Measurements from ENCODE around the gene COL28A1. TPM values are rescaled to one million over a fixed set of nuclear protein-coding genes. Genes with fewer than 3 reads are reported as not detected.
"Not testable (repeated sequence)": the region's sequence is repeated elsewhere in the genome, so short reads cannot be mapped to it uniquely, and the experiment has no call there.

The COL28A1 gene
- total and polyA plus RNA-seq, 7 experiments from 2014 or later = 0.12 to 0.49 (median 0.38) TPM; not detected in 2

GRCh38 chr7:7489546-7489945 lies 46.1 kb downstream of the COL28A1 start:
- Mint-ChIP-seq H3K9me3 (peaks cover 0 to 28% (median 8%) of the 10 kb centered on the region in 11 donors), H3K27ac (no peak overlapping the region), H3K4me1 (no peaks in the 10 kb centered on the region), H3K4me3 (no peak overlapping the region), H3K27me3 (peaks cover 0 to 7% (median 2%) of the 10 kb centered on the region in 5 donors), H3K36me3 (peaks cover 0 to 11% (median 3%) of the 10 kb centered on the region in 5 donors)
- Histone ChIP-seq H3K9me3 (ENCODE audit: control insufficient read depth in 2 of 3, low read length in 3 of 3) (no peaks in the 10 kb centered on the region), H3K36me3 (ENCODE audit: control insufficient read depth in 2 of 3, insufficient read depth in 3 of 3, low read length in 3 of 3) (no peaks in the 10 kb centered on the region), H3K27ac (ENCODE audit: low read depth, low read length) (no peak overlapping the region), H3K4me1 (ENCODE audit: control insufficient read depth in 2 of 2, insufficient read depth in 2 of 2, low read length in 2 of 2) (no peaks in the 10 kb centered on the region), H3K27me3 (ENCODE audit: control insufficient read depth in 2 of 2, insufficient read depth in 2 of 2, low read length in 2 of 2) (no peaks in the 10 kb centered on the region), H3K4me3 (ENCODE audit: low read length) (no peak overlapping the region)
- DNase-seq (no peak), ATAC-seq (no peak)
- ChIA-PET POLR2A (no interaction called here), CTCF (no interaction called here)
- intact Hi-C loops (cut with micrococcal nuclease) = no loop called here

DNA sequence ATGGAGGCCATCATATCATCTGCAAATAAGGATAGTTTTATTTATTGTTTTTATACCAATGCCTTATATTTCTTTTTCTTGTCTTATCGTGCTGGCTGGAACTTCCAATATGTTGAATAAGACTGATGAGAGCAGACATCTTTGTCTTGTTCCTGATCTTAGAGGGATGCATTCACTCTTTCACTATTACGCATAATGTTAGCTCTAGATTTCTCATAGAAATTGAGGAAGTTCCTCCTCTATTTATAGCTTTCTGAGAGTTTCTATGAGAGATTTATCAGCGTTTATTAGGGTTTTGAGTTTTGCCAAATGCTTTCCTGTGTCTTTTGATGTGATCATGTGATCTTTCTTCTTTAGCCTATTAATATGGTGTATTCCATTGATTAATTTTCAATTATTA lies 49.3 kb downstream of the COL28A1 start:
- H3K27ac Mint-ChIP-seq = no peak overlapping the region
- Histone ChIP-seq H3K27ac (ENCODE audit: low read depth, low read length) (no peak overlapping the region), H3K4me1 (ENCODE audit: control insufficient read depth in 2 of 2, insufficient read depth in 2 of 2, low read length in 2 of 2) (no peaks in the 10 kb centered on the region), H3K36me3 (ENCODE audit: control insufficient read depth in 2 of 3, insufficient read depth in 3 of 3, low read length in 3 of 3) (no peaks in the 10 kb centered on the region), H3K27me3 (ENCODE audit: control insufficient read depth in 2 of 2, insufficient read depth in 2 of 2, low read length in 2 of 2) (no peaks in the 10 kb centered on the region), H3K9me3 (ENCODE audit: control insufficient read depth in 2 of 3, low read length in 3 of 3) (no peaks in the 10 kb centered on the region), H3K4me3 (ENCODE audit: low read length) (no peak overlapping the region)
- H3K4me3 Mint-ChIP-seq = no peak overlapping the region
- peaks cover 0 to 7% (median 5%) of the 10 kb centered on the region in 5 donors for H3K27me3 Mint-ChIP-seq
- POLR2A ChIA-PET = no interaction called here
- intact Hi-C loops (cut with micrococcal nuclease) = no loop called here
- ATAC-seq (no peak), DNase-seq (no peak)
- H3K36me3 Mint-ChIP-seq = peaks cover 0 to 11% (median 3%) of the 10 kb centered on the region in 5 donors
- peaks cover 0 to 39% (median 12%) of the 10 kb centered on the region in 11 donors for H3K9me3 Mint-ChIP-seq
- CTCF ChIA-PET = interaction anchor here (0.7 kb wide), 1 partner anchor 10 kb away, joined by 5 read pairs; no protein-coding TSS in a partner anchor
- no peaks in the 10 kb centered on the region for H3K4me1 Mint-ChIP-seq

GRCh38 chr7:7484072-7484471 lies 51.6 kb downstream of the COL28A1 start:
- Histone ChIP-seq H3K4me3 (ENCODE audit: low read length) (no peak overlapping the region), H3K36me3 (ENCODE audit: control insufficient read depth in 2 of 3, insufficient read depth in 3 of 3, low read length in 3 of 3) (no peaks in the 10 kb centered on the region), H3K4me1 (ENCODE audit: control insufficient read depth in 2 of 2, insufficient read depth in 2 of 2, low read length in 2 of 2) (no peaks in the 10 kb centered on the region), H3K9me3 (ENCODE audit: control insufficient read depth in 2 of 3, low read length in 3 of 3) (no peaks in the 10 kb centered on the region), H3K27me3 (ENCODE audit: control insufficient read depth in 2 of 2, insufficient read depth in 2 of 2, low read length in 2 of 2) (no peaks in the 10 kb centered on the region), H3K27ac (ENCODE audit: low read depth, low read length) (no peak overlapping the region)
- H3K4me1 Mint-ChIP-seq = no peaks in the 10 kb centered on the region
- H3K9me3 Mint-ChIP-seq = peaks cover 0 to 39% (median 12%) of the 10 kb centered on the region in 11 donors
- DNase-seq = no peak
- H3K4me3 Mint-ChIP-seq = no peak overlapping the region
- no peak overlapping the region for H3K27ac Mint-ChIP-seq
- peaks cover 0 to 11% (median 3%) of the 10 kb centered on the region in 5 donors for H3K36me3 Mint-ChIP-seq
- ChIA-PET POLR2A (no interaction called here), CTCF (no interaction called here)
- no peak for ATAC-seq
- intact Hi-C loops (cut with micrococcal nuclease) = no loop called here
- peaks cover 0 to 12% (median 6%) of the 10 kb centered on the region in 5 donors for H3K27me3 Mint-ChIP-seq

DNA sequence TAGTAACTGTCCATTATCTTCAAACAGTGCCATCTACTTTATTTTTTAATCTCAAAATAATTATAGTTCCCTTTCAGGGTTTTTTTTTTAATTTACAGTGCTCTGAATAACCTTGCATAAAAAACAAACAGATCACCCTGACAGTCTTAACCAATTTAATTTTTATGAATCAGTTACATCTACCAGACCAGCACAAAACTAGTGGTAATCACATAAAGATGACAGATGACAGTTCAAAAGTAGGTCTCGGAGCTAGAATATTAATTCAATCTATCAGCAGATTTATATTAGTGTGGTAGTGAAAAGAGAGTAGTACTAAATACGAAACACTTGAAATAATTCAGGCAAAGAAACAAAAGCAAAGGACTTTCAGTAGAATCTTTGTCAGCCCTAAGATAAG lies 53.9 kb downstream of the COL28A1 start:
- Histone ChIP-seq H3K9me3 (ENCODE audit: control insufficient read depth in 2 of 3, low read length in 3 of 3) (no peaks in the 10 kb centered on the region), H3K36me3 (ENCODE audit: control insufficient read depth in 2 of 3, insufficient read depth in 3 of 3, low read length in 3 of 3) (no peaks in the 10 kb centered on the region), H3K4me1 (ENCODE audit: control insufficient read depth in 2 of 2, insufficient read depth in 2 of 2, low read length in 2 of 2) (no peaks in the 10 kb centered on the region), H3K4me3 (ENCODE audit: low read length) (no peak overlapping the region), H3K27ac (ENCODE audit: low read depth, low read length) (no peak overlapping the region), H3K27me3 (ENCODE audit: control insufficient read depth in 2 of 2, insufficient read depth in 2 of 2, low read length in 2 of 2) (no peaks in the 10 kb centered on the region)
- peaks cover 0 to 3% (median 0%) of the 10 kb centered on the region in 5 donors for H3K36me3 Mint-ChIP-seq
- H3K27me3 Mint-ChIP-seq = peaks cover 0 to 12% (median 5%) of the 10 kb centered on the region in 5 donors
- CTCF ChIA-PET = no interaction called here
- DNase-seq (no peak), ATAC-seq (no peak)
- H3K4me1 Mint-ChIP-seq = peaks cover 0 to 2% (median 0%) of the 10 kb centered on the region in 7 donors
- intact Hi-C loops (cut with micrococcal nuclease) = no loop called here
- H3K9me3 Mint-ChIP-seq = peaks cover 0 to 29% (median 6%) of the 10 kb centered on the region in 11 donors
- no peak overlapping the region for H3K4me3 Mint-ChIP-seq
- POLR2A ChIA-PET = no interaction called here
- no peak overlapping the region for H3K27ac Mint-ChIP-seq

DNA sequence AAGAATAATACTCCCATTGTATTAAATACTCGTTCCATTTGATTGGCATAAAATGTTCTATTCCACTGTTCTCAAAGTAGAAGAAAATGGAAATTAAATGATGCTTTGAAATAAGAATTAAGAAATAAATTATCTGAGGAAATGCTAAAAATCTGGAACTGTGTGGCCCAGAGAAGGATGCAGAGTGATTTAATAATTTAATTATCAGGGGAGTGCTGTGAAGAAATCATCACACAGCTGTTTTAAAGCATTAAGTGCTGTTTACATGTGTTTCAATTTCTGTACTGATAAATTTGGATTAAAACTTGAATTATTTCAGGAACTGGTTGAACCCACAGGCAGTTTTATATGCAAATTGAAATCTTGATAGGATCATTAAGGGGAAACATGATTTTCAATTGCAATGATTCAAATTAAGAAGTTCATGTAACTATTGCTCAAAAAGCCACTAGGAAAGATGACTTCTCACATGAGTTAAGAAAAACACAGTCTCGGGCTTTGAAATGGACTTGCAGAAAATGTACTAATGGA lies 56.3 kb downstream of the COL28A1 start:
- intact Hi-C loops (cut with micrococcal nuclease) = no loop called here
- H3K36me3 Mint-ChIP-seq = peaks cover 0 to 3% (median 0%) of the 10 kb centered on the region in 5 donors

GRCh38 chr7:7478569-7478968 lies 57.1 kb downstream of the COL28A1 start:
- no peaks in the 10 kb centered on the region for H3K9me3 ChIP-seq (ENCODE audit: control insufficient read depth in 2 of 3, low read length in 3 of 3)
- intact Hi-C loops (cut with micrococcal nuclease) = no loop called here
- Mint-ChIP-seq H3K4me3 (no peak overlapping the region), H3K36me3 (peaks cover 0 to 3% (median 0%) of the 10 kb centered on the region in 5 donors), H3K27ac (no peak overlapping the region), H3K9me3 (peaks cover 0 to 6% (median 4%) of the 10 kb centered on the region in 11 donors), H3K4me1 (peaks cover 0 to 2% (median 0%) of the 10 kb centered on the region in 7 donors), H3K27me3 (peaks cover 0 to 12% (median 3%) of the 10 kb centered on the region in 5 donors)
- ATAC-seq (no peak), DNase-seq (no peak)
- H3K27ac ChIP-seq (ENCODE audit: low read depth, low read length) = no peak overlapping the region
- no peaks in the 10 kb centered on the region for H3K27me3 ChIP-seq (ENCODE audit: control insufficient read depth in 2 of 2, insufficient read depth in 2 of 2, low read length in 2 of 2)
- no peaks in the 10 kb centered on the region for H3K36me3 ChIP-seq (ENCODE audit: control insufficient read depth in 2 of 3, insufficient read depth in 3 of 3, low read length in 3 of 3)
- CTCF ChIA-PET = no interaction called here
- H3K4me1 ChIP-seq (ENCODE audit: control insufficient read depth in 2 of 2, insufficient read depth in 2 of 2, low read length in 2 of 2) = no peaks in the 10 kb centered on the region
- POLR2A ChIA-PET = no interaction called here
- H3K4me3 ChIP-seq (ENCODE audit: low read length) = no peak overlapping the region

More for the DNA sequence above, 56.3 kb downstream of the COL28A1 start:
- H3K36me3 ChIP-seq (ENCODE audit: control insufficient read depth in 2 of 3, insufficient read depth in 3 of 3, low read length in 3 of 3) = no peaks in the 10 kb centered on the region
- Mint-ChIP-seq H3K27ac (no peak overlapping the region), H3K9me3 (peaks cover 0 to 11% (median 5%) of the 10 kb centered on the region in 11 donors), H3K4me1 (peaks cover 0 to 2% (median 0%) of the 10 kb centered on the region in 7 donors), H3K27me3 (peaks cover 0 to 12% (median 3%) of the 10 kb centered on the region in 5 donors), H3K4me3 (no peak overlapping the region)
- ChIA-PET POLR2A (interaction anchor here (0.5 kb wide), 1 partner anchor 76 kb away, joined by 3 read pairs; no protein-coding TSS in a partner anchor), CTCF (no interaction called here)
- H3K27ac ChIP-seq (ENCODE audit: low read depth, low read length) = no peak overlapping the region
- no peaks in the 10 kb centered on the region for H3K4me1 ChIP-seq (ENCODE audit: control insufficient read depth in 2 of 2, insufficient read depth in 2 of 2, low read length in 2 of 2)
- ATAC-seq = no peak
- DNase-seq = no peak
- no peak overlapping the region for H3K4me3 ChIP-seq (ENCODE audit: low read length)
- no peaks in the 10 kb centered on the region for H3K27me3 ChIP-seq (ENCODE audit: control insufficient read depth in 2 of 2, insufficient read depth in 2 of 2, low read length in 2 of 2)
- no peaks in the 10 kb centered on the region for H3K9me3 ChIP-seq (ENCODE audit: control insufficient read depth in 2 of 3, low read length in 3 of 3)

GRCh38 chr7:7477641-7478040 lies 58.0 kb downstream of the COL28A1 start:
- H3K4me3 Mint-ChIP-seq; H3K4me1 ChIP-seq (ENCODE audit: control insufficient read depth in 2 of 2, insufficient read depth in 2 of 2, low read length in 2 of 2); ATAC-seq; H3K9me3 ChIP-seq (ENCODE audit: control insufficient read depth in 2 of 3, low read length in 3 of 3); intact Hi-C loops (cut with micrococcal nuclease); POLR2A ChIA-PET; H3K27me3 ChIP-seq (ENCODE audit: control insufficient read depth in 2 of 2, insufficient read depth in 2 of 2, low read length in 2 of 2); H3K27ac ChIP-seq (ENCODE audit: low read depth, low read length); H3K27me3 Mint-ChIP-seq; H3K27ac Mint-ChIP-seq; H3K36me3 Mint-ChIP-seq; H3K36me3 ChIP-seq (ENCODE audit: control insufficient read depth in 2 of 3, insufficient read depth in 3 of 3, low read length in 3 of 3); H3K4me3 ChIP-seq (ENCODE audit: low read length); H3K4me1 Mint-ChIP-seq; CTCF ChIA-PET; DNase-seq; H3K9me3 Mint-ChIP-seq: not testable (repeated sequence)

Measured in naive thymus-derived CD4-positive, alpha-beta T cell (primary cell).